Ascending aorta (tissue), 2 donors: ENCODE measurements around the gene ITGA7. TPM values are rescaled to one million over a fixed set of nuclear protein-coding genes. Genes with fewer than 3 reads are reported as not detected.

Experiments
- DNase-seq, 2 donors: peaks; one replicate each; pipeline ENCODE4 v3.0.0-alpha.2; 2019; ENCODE audit warnings: low spot score in 2 of 2
- H3K27ac ChIP-seq, 2 donors: fragments of 200-600 bp; sonication (generic); one replicate each; pipeline ENCODE4 v1.5.1; 2016 to 2017; ENCODE audit warnings: mild to moderate bottlenecking in 1 of 2
- H3K27me3 ChIP-seq: fragments of 200-600 bp; sonication (generic); one replicate; pipeline ENCODE4 v1.5.1; 2017
- H3K36me3 ChIP-seq, 2 donors: fragments of 200-600 bp; sonication (generic); one replicate each; pipeline ENCODE4 v1.5.1; 2016
- H3K4me1 ChIP-seq, 2 donors: fragments of 200-600 bp; sonication (generic); one replicate each; pipeline ENCODE4 v1.5.1; 2016 to 2017; ENCODE audit warnings: mild to moderate bottlenecking in 1 of 2
- H3K4me3 ChIP-seq, 2 donors: fragments of 200-600 bp; sonication (generic); one replicate each; pipeline ENCODE4 v1.5.1; 2016 to 2017; ENCODE audit warnings: mild to moderate bottlenecking in 1 of 2
- H3K9me3 ChIP-seq, 2 donors: fragments of 200-600 bp; sonication (generic); one replicate each; pipeline ENCODE4 v1.5.1; 2016
- intact Hi-C: fragments of 100-400 bp; cut with DNase I; formaldehyde crosslinking; loops from one replicate; pipeline ENCODE4 v1.15.1; 2023
- total RNA-seq: library from RNA; depleted of rRNA; stranded (reverse); fragments of >200 nt; gene quantifications from one replicate; pipeline ENCODE4 v1.1.0, GENCODE V29; 2016
- TF ChIP-seq, protein P1 (sequence below), 3 experiments: fragments of 200-600 bp in 2 of 3; fragments of 450-650 bp in 1 of 3; sonication (generic) in 2 of 3; IDR thresholded peaks; one replicate each; pipeline ENCODE4 v1.5.1; 2016 to 2019; ENCODE audit warnings: antibody characterized with exemption in 3 of 3, mild to moderate bottlenecking in 1 of 3, moderate library complexity in 1 of 3

Gene ITGA7
- total RNA-seq, 1 donor from 2014 or later = 246 TPM

DNA sequence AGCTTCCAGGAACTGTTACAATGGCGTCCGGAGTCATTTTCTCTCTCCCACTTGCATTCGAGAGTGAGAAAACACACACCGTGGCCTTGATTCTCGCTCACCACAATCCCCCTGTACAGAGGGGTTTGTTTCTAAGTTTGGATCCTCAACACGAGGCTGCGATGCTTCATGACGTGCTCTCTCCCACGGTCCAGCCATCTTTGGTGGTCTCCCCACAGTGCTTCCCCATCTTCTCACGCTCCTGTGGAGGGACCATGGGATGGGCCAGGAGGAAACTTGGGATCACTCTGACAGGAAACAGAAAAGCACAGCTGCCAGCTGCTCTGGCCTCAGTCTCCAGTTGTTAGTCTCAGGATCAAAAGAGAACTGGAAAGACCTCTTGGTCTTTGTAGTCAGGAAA, 42.9 kb downstream of the ITGA7 start:
- DNase-seq = no peak
- no peaks in the 10 kb centered on the region for H3K4me1 ChIP-seq
- H3K27ac ChIP-seq = no peak overlapping the region
- H3K36me3 ChIP-seq = no peaks in the 10 kb centered on the region
- H3K4me3 ChIP-seq = no peak overlapping the region
- H3K9me3 ChIP-seq = no peaks in the 10 kb centered on the region
- intact Hi-C loops = no loop called here
- TF ChIP-seq, protein P1, sequence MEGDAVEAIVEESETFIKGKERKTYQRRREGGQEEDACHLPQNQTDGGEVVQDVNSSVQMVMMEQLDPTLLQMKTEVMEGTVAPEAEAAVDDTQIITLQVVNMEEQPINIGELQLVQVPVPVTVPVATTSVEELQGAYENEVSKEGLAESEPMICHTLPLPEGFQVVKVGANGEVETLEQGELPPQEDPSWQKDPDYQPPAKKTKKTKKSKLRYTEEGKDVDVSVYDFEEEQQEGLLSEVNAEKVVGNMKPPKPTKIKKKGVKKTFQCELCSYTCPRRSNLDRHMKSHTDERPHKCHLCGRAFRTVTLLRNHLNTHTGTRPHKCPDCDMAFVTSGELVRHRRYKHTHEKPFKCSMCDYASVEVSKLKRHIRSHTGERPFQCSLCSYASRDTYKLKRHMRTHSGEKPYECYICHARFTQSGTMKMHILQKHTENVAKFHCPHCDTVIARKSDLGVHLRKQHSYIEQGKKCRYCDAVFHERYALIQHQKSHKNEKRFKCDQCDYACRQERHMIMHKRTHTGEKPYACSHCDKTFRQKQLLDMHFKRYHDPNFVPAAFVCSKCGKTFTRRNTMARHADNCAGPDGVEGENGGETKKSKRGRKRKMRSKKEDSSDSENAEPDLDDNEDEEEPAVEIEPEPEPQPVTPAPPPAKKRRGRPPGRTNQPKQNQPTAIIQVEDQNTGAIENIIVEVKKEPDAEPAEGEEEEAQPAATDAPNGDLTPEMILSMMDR (IDR thresholded peaks at IDR 0.05) = no peak
- H3K27me3 ChIP-seq = no peaks in the 10 kb centered on the region

DNA sequence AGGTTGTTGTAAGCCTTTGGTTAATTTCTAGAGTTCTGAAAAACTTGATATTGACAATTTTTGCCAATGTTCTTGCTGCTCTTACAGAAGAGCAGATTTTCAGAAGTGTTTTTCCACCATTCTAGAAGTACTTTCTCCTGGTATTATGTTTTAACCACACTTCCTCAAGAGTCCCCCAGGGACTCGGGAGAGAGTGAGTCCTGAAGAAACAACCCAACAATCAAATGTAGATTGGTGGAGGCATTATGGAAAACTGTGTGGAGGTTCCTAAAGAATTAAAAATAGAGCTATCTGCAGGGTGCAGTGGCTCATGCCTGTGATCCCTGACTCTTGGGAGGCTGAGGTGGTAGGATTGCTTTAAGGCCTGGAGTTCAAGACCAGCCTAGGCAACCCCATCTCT, 44.3 kb downstream of the ITGA7 start:
- Histone ChIP-seq H3K36me3 (no peaks in the 10 kb centered on the region), H3K27me3 (no peaks in the 10 kb centered on the region), H3K4me1 (no peaks in the 10 kb centered on the region), H3K27ac (no peak overlapping the region), H3K4me3 (no peak overlapping the region), H3K9me3 (no peaks in the 10 kb centered on the region)
- TF ChIP-seq, protein P1 (IDR thresholded peaks at IDR 0.05) = no peak
- intact Hi-C loops = no loop called here
- DNase-seq = no peak

DNA sequence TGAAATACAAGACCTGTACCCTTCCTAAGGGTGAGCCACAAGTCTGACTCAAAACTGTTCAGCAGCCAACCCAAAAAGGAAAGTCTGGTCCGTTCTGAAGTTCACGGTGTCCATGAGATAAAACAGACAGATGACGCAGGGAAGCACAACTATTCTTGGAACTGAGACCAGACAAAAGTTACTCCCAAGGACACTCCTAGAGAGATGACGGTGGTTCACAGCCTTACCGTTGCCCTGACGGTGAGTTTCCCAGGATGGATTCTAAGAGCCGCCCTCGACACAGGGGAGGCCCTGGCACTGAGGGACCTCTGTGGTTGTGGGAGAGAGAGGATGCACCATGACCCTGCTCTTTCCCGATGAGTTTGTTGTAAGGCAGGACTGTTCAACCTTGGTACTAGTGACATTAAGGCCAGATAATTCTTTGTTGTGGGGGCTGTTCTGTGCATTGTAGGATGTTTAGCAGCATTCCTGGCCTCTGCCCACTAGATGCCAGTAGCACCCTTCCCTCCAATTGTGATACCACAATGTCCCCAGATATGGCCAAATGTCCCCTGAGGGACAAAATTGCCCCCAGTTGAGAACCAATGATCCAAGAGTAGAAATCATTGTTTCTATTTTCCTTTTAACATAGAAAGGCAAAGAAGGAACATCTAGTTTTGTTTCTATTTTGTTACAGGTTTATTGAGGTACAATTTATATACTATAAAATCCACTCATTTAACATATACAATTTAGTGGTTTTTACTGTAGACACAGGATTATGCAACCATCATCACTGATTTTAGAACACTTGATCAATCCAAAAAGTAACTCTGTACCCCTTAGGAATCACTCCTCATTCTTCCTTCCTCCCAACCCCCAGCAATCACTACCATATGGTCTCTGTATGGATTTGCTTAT, 48.0 kb downstream of the ITGA7 start:
- DNase-seq = no peak
- intact Hi-C loops = loop anchor here (2.0 to 10.0 kb wide), 3 partner anchors 63 to 155 kb away; partner anchors contain the start of genes ORMDL2, RDH5 and SARNP

DNA sequence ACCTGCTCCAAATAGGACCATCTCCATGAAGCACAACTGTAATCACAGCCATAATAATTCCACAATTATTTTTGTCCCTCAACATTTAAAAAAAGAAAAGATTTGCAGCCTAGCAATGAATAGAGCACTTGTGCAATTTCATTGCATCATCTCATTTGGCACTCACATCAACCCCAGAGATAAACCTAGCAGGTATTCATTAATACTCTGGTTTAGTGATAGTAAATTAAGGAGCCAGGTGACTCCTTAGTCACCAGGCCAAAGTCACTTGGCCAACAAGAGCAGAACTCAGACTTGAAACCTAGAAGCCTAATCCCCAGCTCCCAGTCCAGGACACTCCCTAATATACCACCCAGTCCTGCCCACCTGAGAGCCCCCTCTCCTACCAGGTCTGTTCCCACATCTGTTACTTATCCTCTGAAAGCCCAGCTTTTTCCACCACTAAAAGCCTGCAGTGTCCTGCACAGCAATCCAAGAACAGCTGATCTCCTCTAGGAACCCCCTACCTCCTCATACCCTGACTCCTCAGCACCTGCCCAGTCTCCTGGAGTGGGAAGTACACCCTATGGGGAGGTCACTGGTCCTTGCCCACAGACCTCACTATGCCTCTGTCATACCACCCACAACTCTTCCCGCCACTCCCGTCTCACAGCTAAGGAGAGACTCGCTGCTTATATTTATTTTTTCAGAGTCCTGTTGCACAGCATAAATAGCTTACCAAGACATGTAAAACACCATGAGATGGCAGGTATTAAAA, 48.9 kb downstream of the ITGA7 start:
- no peak for DNase-seq
- H3K36me3 ChIP-seq = no peaks in the 10 kb centered on the region
- intact Hi-C loops = loop anchor here (2.0 to 10.0 kb wide), 3 partner anchors 63 to 156 kb away; partner anchors contain the start of genes ORMDL2, RDH5 and SARNP
- TF ChIP-seq, protein P1 (IDR thresholded peaks at IDR 0.05) = no peak
- H3K4me1 ChIP-seq = no peaks in the 10 kb centered on the region
- no peak overlapping the region for H3K4me3 ChIP-seq
- H3K27ac ChIP-seq = no peak overlapping the region
- H3K27me3 ChIP-seq = no peaks in the 10 kb centered on the region
- H3K9me3 ChIP-seq = no peaks in the 10 kb centered on the region

More for the DNA sequence above, 48.0 kb downstream of the ITGA7 start:
- Histone ChIP-seq H3K4me3 (no peak overlapping the region), H3K27ac (no peak overlapping the region), H3K27me3 (no peaks in the 10 kb centered on the region), H3K4me1 (no peaks in the 10 kb centered on the region), H3K36me3 (no peaks in the 10 kb centered on the region), H3K9me3 (no peaks in the 10 kb centered on the region)
- TF ChIP-seq, protein P1 (IDR thresholded peaks at IDR 0.05) = peak in 2 of 3 experiments; percentile 53 to 63

DNA sequence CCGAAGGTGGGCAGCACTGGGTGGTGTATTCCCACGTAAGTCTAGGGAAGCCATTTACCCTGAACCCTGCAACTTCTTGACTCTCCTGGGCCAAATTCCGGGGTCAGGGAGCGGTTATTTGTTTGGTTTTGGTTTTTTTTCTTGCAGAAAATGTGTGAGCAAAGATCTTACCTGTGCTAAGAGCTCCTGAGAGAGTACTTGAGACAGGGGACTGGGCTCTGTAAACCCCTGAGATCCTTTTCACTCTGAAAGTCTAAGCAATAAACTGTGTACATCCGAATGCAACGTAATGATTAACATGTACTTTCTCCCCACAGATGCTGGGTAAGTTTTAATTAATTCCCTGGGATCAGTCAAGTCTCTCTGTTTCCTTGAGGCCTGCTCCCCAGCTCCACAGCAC, 49.5 kb downstream of the ITGA7 start:
- Histone ChIP-seq H3K27ac (no peak overlapping the region), H3K4me1 (no peaks in the 10 kb centered on the region), H3K9me3 (no peaks in the 10 kb centered on the region), H3K4me3 (no peak overlapping the region), H3K36me3 (no peaks in the 10 kb centered on the region), H3K27me3 (no peaks in the 10 kb centered on the region)
- intact Hi-C loops = loop anchor here (2.0 to 10.0 kb wide), 3 partner anchors 64 to 157 kb away; partner anchors contain the start of genes ORMDL2, RDH5 and SARNP
- TF ChIP-seq, protein P1 (IDR thresholded peaks at IDR 0.05) = no peak
- no peak for DNase-seq
